Measurements from ENCODE around the gene WRAP73.
"Not testable (repeated sequence)": the region's sequence is repeated elsewhere in the genome, so short reads cannot be mapped to it uniquely, and the experiment has no call there.

WRAP73 gene

GRCh38 chr1:3590951-3591865 lies 58.7 kb downstream of the WRAP73 start:
- H3K4me1 ChIP-seq (ENCODE audit: control insufficient read depth, insufficient read depth, low read length): no peaks in the 10 kb centered on the region
- H3K36me3 ChIP-seq (ENCODE audit: control insufficient read depth in 2 of 2, insufficient read depth in 2 of 2, low read length in 2 of 2): no peaks in the 10 kb centered on the region
- H3K27ac ChIP-seq (ENCODE audit: low read length): no peak overlapping the region
- H3K27me3 ChIP-seq (ENCODE audit: control insufficient read depth in 1 of 2, insufficient read depth in 2 of 2, low read length in 2 of 2): no peaks in the 10 kb centered on the region
- H3K9ac ChIP-seq (ENCODE audit: low read length in 2 of 2): no peak overlapping the region
- no peaks in the 10 kb centered on the region for H3K9me3 ChIP-seq (ENCODE audit: control insufficient read depth in 2 of 2, low read length in 2 of 2)
- no peak overlapping the region for H3K4me3 ChIP-seq (ENCODE audit: low read length in 2 of 2)

GRCh38 chr1:3590139-3590763 lies 59.7 kb downstream of the WRAP73 start:
- H3K4me3 ChIP-seq (ENCODE audit: low read length in 2 of 2): no peak overlapping the region
- H3K27ac ChIP-seq (ENCODE audit: low read length): no peak overlapping the region
- H3K9ac ChIP-seq (ENCODE audit: low read length in 2 of 2): no peak overlapping the region
- H3K9me3 ChIP-seq (ENCODE audit: control insufficient read depth in 2 of 2, low read length in 2 of 2): no peaks in the 10 kb centered on the region
- no peaks in the 10 kb centered on the region for H3K4me1 ChIP-seq (ENCODE audit: control insufficient read depth, insufficient read depth, low read length)
- peaks cover 0 to 3% of the 10 kb centered on the region in 2 donors for H3K27me3 ChIP-seq (ENCODE audit: control insufficient read depth in 1 of 2, insufficient read depth in 2 of 2, low read length in 2 of 2)
- H3K36me3 ChIP-seq (ENCODE audit: control insufficient read depth in 2 of 2, insufficient read depth in 2 of 2, low read length in 2 of 2): no peaks in the 10 kb centered on the region

- Histone ChIP-seq H3K27ac (ENCODE audit: low read length) (no peak overlapping the region), H3K27me3 (ENCODE audit: control insufficient read depth in 1 of 2, insufficient read depth in 2 of 2, low read length in 2 of 2) (peaks cover 0 to 5% of the 10 kb centered on the region in 2 donors), H3K4me1 (ENCODE audit: control insufficient read depth, insufficient read depth, low read length) (no peaks in the 10 kb centered on the region), H3K36me3 (ENCODE audit: control insufficient read depth in 2 of 2, insufficient read depth in 2 of 2, low read length in 2 of 2) (no peaks in the 10 kb centered on the region), H3K9ac (ENCODE audit: low read length in 2 of 2) (no peak overlapping the region), H3K9me3 (ENCODE audit: control insufficient read depth in 2 of 2, low read length in 2 of 2) (no peaks in the 10 kb centered on the region), H3K4me3 (ENCODE audit: low read length in 2 of 2) (no peak overlapping the region)
These were observed 61.5 kb downstream of the WRAP73 start for GRCh38 chr1:3588395-3588794.

- Histone ChIP-seq H3K4me3 (ENCODE audit: low read length in 2 of 2) (no peak overlapping the region), H3K36me3 (ENCODE audit: control insufficient read depth in 2 of 2, insufficient read depth in 2 of 2, low read length in 2 of 2) (no peaks in the 10 kb centered on the region), H3K4me1 (ENCODE audit: control insufficient read depth, insufficient read depth, low read length) (no peaks in the 10 kb centered on the region), H3K9ac (ENCODE audit: low read length in 2 of 2) (no peak overlapping the region), H3K27me3 (ENCODE audit: control insufficient read depth in 1 of 2, insufficient read depth in 2 of 2, low read length in 2 of 2) (peaks cover 0 to 5% of the 10 kb centered on the region in 2 donors), H3K27ac (ENCODE audit: low read length) (no peak overlapping the region), H3K9me3 (ENCODE audit: control insufficient read depth in 2 of 2, low read length in 2 of 2) (no peaks in the 10 kb centered on the region)
These were observed 62.7 kb downstream of the WRAP73 start for GRCh38 chr1:3586986-3587759.

GRCh38 chr1:3585940-3586568 lies 63.8 kb downstream of the WRAP73 start:
- H3K9ac ChIP-seq (ENCODE audit: low read length in 2 of 2): no peak overlapping the region
- no peak overlapping the region for H3K27ac ChIP-seq (ENCODE audit: low read length)
- H3K27me3 ChIP-seq (ENCODE audit: control insufficient read depth in 1 of 2, insufficient read depth in 2 of 2, low read length in 2 of 2): peaks cover 0 to 5% of the 10 kb centered on the region in 2 donors
- no peaks in the 10 kb centered on the region for H3K9me3 ChIP-seq (ENCODE audit: control insufficient read depth in 2 of 2, low read length in 2 of 2)
- H3K4me3 ChIP-seq (ENCODE audit: low read length in 2 of 2): no peak overlapping the region
- no peaks in the 10 kb centered on the region for H3K36me3 ChIP-seq (ENCODE audit: control insufficient read depth in 2 of 2, insufficient read depth in 2 of 2, low read length in 2 of 2)
- H3K4me1 ChIP-seq (ENCODE audit: control insufficient read depth, insufficient read depth, low read length): no peaks in the 10 kb centered on the region

- not testable (repeated sequence) for H3K4me3 ChIP-seq (ENCODE audit: low read length in 2 of 2); H3K27me3 ChIP-seq (ENCODE audit: control insufficient read depth in 1 of 2, insufficient read depth in 2 of 2, low read length in 2 of 2); H3K27ac ChIP-seq (ENCODE audit: low read length); H3K9me3 ChIP-seq (ENCODE audit: control insufficient read depth in 2 of 2, low read length in 2 of 2); H3K9ac ChIP-seq (ENCODE audit: low read length in 2 of 2); H3K4me1 ChIP-seq (ENCODE audit: control insufficient read depth, insufficient read depth, low read length); H3K36me3 ChIP-seq (ENCODE audit: control insufficient read depth in 2 of 2, insufficient read depth in 2 of 2, low read length in 2 of 2)
These were observed 64.5 kb downstream of the WRAP73 start for GRCh38 chr1:3585353-3585868.

GRCh38 chr1:3584915-3585314 lies 65.0 kb downstream of the WRAP73 start:
- Histone ChIP-seq H3K9ac (ENCODE audit: low read length in 2 of 2) (no peak overlapping the region), H3K4me1 (ENCODE audit: control insufficient read depth, insufficient read depth, low read length) (no peaks in the 10 kb centered on the region), H3K4me3 (ENCODE audit: low read length in 2 of 2) (no peak overlapping the region), H3K36me3 (ENCODE audit: control insufficient read depth in 2 of 2, insufficient read depth in 2 of 2, low read length in 2 of 2) (no peaks in the 10 kb centered on the region), H3K27me3 (ENCODE audit: control insufficient read depth in 1 of 2, insufficient read depth in 2 of 2, low read length in 2 of 2) (peaks cover 0 to 5% of the 10 kb centered on the region in 2 donors), H3K27ac (ENCODE audit: low read length) (no peak overlapping the region), H3K9me3 (ENCODE audit: control insufficient read depth in 2 of 2, low read length in 2 of 2) (no peaks in the 10 kb centered on the region)

- H3K9me3 ChIP-seq (ENCODE audit: control insufficient read depth in 2 of 2, low read length in 2 of 2); H3K9ac ChIP-seq (ENCODE audit: low read length in 2 of 2); H3K4me3 ChIP-seq (ENCODE audit: low read length in 2 of 2): not testable (repeated sequence)
These were observed 66.2 kb downstream of the WRAP73 start for GRCh38 chr1:3583751-3584150.

GRCh38 chr1:3581296-3582036 lies 68.4 kb downstream of the WRAP73 start:
- H3K9ac ChIP-seq (ENCODE audit: low read length in 2 of 2): no peak overlapping the region
- no peak overlapping the region for H3K4me3 ChIP-seq (ENCODE audit: low read length in 2 of 2)
- peaks cover 3% of the 10 kb centered on the region for H3K4me1 ChIP-seq (ENCODE audit: control insufficient read depth, insufficient read depth, low read length)
- no peaks in the 10 kb centered on the region for H3K36me3 ChIP-seq (ENCODE audit: control insufficient read depth in 2 of 2, insufficient read depth in 2 of 2, low read length in 2 of 2)
- peaks cover 0 to 5% of the 10 kb centered on the region in 2 donors for H3K27me3 ChIP-seq (ENCODE audit: control insufficient read depth in 1 of 2, insufficient read depth in 2 of 2, low read length in 2 of 2)
- no peak overlapping the region for H3K27ac ChIP-seq (ENCODE audit: low read length)
- no peaks in the 10 kb centered on the region for H3K9me3 ChIP-seq (ENCODE audit: control insufficient read depth in 2 of 2, low read length in 2 of 2)

More at GRCh38 chr1:3583751-3584150, 66.2 kb downstream of the WRAP73 start:
- H3K27ac ChIP-seq (ENCODE audit: low read length); H3K27me3 ChIP-seq (ENCODE audit: control insufficient read depth in 1 of 2, insufficient read depth in 2 of 2, low read length in 2 of 2); H3K36me3 ChIP-seq (ENCODE audit: control insufficient read depth in 2 of 2, insufficient read depth in 2 of 2, low read length in 2 of 2); H3K4me1 ChIP-seq (ENCODE audit: control insufficient read depth, insufficient read depth, low read length): not testable (repeated sequence)
